Hindlimb muscle (tissue), 1 donor: ENCODE results near the gene PNPLA7. TPM values are rescaled to one million over a fixed set of nuclear protein-coding genes. Genes with fewer than 3 reads are reported as not detected.
"Not testable (repeated sequence)": the region's sequence is repeated elsewhere in the genome, so short reads cannot be mapped to it uniquely, and the experiment has no call there.

Experiments used
- DNase-seq: peaks from one replicate; pipeline ENCODE4 v3.0.0-alpha.2; 2013
- polyA plus RNA-seq: library from polyadenylated mRNA; unstranded; fragments of 120-200 nt; gene quantifications from one replicate; pipeline ENCODE4 v1.2.1, GENCODE V29; 2013; ENCODE audit not compliant: insufficient read length

Gene PNPLA7
- polyA plus RNA-seq, 1 donor: 4.5 TPM

- no peak for DNase-seq
These were observed 25.1 kb upstream of the PNPLA7 start for GRCh38 chr9:137575364-137575715.

- no peak for DNase-seq
These were observed 24.0 kb upstream of the PNPLA7 start for GRCh38 chr9:137574192-137574591.

- DNase-seq: no peak
These were observed 20.4 kb upstream of the PNPLA7 start for GRCh38 chr9:137570566-137570965.

- DNase-seq: no peak
These were observed 19.5 kb upstream of the PNPLA7 start for GRCh38 chr9:137569609-137570203.

- DNase-seq: not testable (repeated sequence)
These were observed 18.2 kb upstream of the PNPLA7 start for GRCh38 chr9:137568445-137568844.

GRCh38 chr9:137564817-137565411 is 14.7 kb upstream of the PNPLA7 start:
- DNase-seq: no peak

GRCh38 chr9:137564134-137564533 is 13.9 kb upstream of the PNPLA7 start:
- no peak for DNase-seq

GRCh38 chr9:137558127-137558526 is 7.9 kb upstream of the PNPLA7 start:
- DNase-seq: no peak

GRCh38 chr9:137556069-137556838 is 6.1 kb upstream of the PNPLA7 start:
- DNase-seq: no peak

- DNase-seq: no peak
These were observed 5.0 kb upstream of the PNPLA7 start for GRCh38 chr9:137555179-137555578.

- DNase-seq: no peak
These were observed 4.1 kb upstream of the PNPLA7 start for GRCh38 chr9:137554349-137554748.

GRCh38 chr9:137553654-137554053 is 3.5 kb upstream of the PNPLA7 start:
- DNase-seq: not testable (repeated sequence)

GRCh38 chr9:137552022-137552768 is 2.0 kb upstream of the PNPLA7 start:
- no peak for DNase-seq

GRCh38 chr9:137551264-137552021 is 1.2 kb upstream of the PNPLA7 start, which contains the start of gene MRPL41:
Gene MRPL41, plus strand, starts transcription at chr9:137551879. Its CDS starts 203 bp downstream, at chr9:137552082.
- DNase-seq: peak; percentile 90

GRCh38 chr9:137550958-137551263 is 709 bp upstream of the PNPLA7 start:
- not testable (repeated sequence) for DNase-seq

GRCh38 chr9:137547687-137548543 is 2.3 kb downstream of the PNPLA7 start:
- no peak for DNase-seq

- no peak for DNase-seq
These were observed 5.1 kb downstream of the PNPLA7 start for GRCh38 chr9:137545123-137545522.

GRCh38 chr9:137544176-137544760 is 5.9 kb downstream of the PNPLA7 start:
- DNase-seq: no peak

- DNase-seq: no peak
These were observed 6.8 kb downstream of the PNPLA7 start for GRCh38 chr9:137543237-137543963.

- DNase-seq: no peak
These were observed 7.7 kb downstream of the PNPLA7 start for GRCh38 chr9:137542486-137542885.
